ENCODE data around the gene TMEM14C.

Gene TMEM14C

DNA sequence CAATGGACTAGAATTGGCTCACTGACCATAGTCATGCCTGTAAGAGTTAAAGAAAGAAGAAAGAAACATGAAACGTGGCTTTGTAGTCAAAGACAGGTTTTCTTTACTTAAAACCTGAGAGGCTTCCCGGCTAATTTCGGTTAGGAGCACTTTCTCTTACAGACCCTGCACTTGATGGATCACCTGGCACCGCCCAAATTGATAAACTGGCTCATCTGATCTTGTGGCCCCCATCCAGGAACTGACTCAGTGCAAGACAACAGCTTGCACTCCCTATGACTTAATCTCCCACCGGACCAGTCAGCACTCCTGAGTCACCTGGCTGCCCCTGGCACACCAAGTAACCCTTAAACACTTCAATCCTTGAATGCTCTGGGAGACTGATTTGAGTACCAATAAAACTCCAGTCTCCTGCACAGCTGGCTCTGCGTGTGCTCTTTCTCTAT, 37.0 kb downstream of the TMEM14C start:
- no peak for TF ChIP-seq POLR2A (IDR thresholded peaks at IDR 0.05; ENCODE audit: low read length)
- TF ChIP-seq GATA1 (IDR thresholded peaks at IDR 0.05; ENCODE audit: low read depth, low read length), result no peak
- DNase-seq, result peak; percentile 16 to 52

DNA sequence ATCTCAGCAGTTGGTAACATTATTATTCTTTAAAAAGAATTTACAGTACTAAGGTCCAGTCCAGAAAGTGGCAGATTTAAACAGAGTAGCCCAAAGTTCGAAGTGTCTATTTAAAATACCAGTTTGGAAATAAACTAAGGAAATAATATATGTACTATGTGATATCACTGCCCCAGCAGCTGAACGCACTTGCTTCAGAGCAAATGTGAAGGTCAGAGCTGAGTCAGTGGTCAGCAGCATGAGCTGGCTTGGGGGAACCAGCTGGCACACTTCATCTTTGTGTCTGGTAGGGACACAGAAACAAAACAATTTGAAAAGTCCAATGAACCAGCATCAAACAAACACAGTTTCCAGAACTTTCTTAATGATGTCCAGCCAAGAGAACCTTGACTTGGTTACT, 40.1 kb downstream of the TMEM14C start:
- TF ChIP-seq GATA1 (IDR thresholded peaks at IDR 0.05; ENCODE audit: low read depth, low read length) (no peak), POLR2A (IDR thresholded peaks at IDR 0.05; ENCODE audit: low read length) (no peak)
- DNase-seq, result no peak

DNA sequence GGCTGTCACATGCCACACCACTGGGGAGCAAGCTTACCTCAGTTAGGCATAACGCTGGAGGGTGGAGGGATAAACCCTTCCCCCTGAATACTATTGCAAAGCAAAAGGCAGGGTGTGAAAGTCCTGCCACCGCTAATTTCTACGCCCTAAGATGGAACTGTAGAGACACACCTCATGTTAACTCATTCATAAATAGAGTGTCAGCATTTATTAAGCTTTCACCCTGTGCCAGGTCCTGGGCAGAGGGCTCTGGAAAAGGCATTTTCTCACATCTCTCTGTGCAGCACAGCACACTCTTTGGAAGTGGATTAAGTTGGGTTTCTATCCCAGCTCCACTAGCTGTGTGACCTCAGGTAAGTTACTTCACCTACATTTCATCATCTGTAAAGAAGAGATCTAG, 46.5 kb downstream of the TMEM14C start:
- DNase-seq, result no peak
- no peak for TF ChIP-seq POLR2A (IDR thresholded peaks at IDR 0.05; ENCODE audit: low read length)

DNA sequence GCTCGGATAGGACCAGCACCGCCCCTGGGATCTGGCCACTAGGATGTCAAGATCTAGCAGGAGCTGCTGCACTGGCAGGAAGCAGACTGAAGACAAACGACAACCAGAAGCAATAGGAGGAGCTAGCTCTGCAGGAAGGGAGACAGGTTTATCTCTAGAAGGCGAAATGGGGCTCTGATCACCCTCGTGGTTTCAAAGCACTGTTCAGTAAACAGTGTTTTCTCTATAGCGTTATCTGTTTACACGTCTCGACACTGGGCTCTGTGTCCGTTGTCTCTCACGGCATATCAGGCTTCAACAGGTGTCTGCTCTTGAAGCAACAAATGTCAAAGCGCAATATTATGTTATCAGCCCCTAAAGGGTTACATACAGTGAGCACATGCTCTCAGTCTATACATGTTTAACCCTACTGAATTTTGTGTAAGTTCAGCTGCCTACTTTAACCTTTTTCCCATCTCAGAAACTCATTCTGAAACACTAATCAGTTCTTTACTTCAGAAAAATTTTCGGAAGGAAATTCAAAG, 48.6 kb downstream of the TMEM14C start:
- peak; percentile 76 to 95 for DNase-seq
- no peak for TF ChIP-seq GATA1 (IDR thresholded peaks at IDR 0.05; ENCODE audit: low read depth, low read length)
- no peak for TF ChIP-seq POLR2A (IDR thresholded peaks at IDR 0.05; ENCODE audit: low read length)

DNA sequence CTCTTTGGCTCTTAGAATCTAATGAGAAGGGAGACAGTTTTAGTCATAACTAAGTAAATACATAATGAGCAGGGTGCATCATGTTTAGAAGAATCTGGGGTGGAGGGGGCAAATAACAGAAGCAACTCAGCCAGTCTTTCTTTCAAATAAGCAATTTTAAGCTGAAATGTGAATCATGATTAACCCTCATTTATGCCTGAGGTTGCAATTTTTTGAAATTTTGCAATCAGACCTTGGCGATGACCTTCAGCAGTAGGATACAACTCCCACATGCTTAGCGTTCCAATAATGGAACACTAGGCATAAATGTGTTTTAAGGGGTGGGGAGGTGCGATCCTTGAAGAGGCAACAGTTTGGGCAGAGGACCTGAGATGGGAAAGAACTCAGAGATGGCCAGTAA, 55.4 kb downstream of the TMEM14C start:
- DNase-seq, result no peak
- no peak for TF ChIP-seq GATA1 (IDR thresholded peaks at IDR 0.05; ENCODE audit: low read depth, low read length)
- no peak for TF ChIP-seq POLR2A (IDR thresholded peaks at IDR 0.05; ENCODE audit: low read length)

DNA sequence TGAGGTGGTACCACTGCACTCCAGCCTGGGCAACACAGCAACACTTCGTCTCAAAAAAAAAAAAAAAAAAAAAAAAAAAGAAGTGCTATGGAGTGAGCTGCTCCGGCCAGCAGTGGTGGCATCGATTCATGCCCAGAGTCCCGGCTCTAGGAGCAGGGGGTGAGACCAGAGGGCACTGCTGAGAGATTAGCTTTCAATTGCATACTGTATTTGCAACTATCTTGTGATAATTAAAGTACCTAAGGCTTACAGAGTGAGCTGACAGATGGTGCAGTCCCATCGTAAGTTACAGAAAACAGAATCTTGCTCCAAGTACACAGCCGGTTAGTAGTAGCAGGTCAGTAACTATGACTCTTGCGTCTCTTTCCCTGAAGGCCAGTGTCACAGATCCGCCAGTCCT, 56.2 kb downstream of the TMEM14C start:
- DNase-seq, result no peak
- no peak for TF ChIP-seq GATA1 (IDR thresholded peaks at IDR 0.05; ENCODE audit: low read depth, low read length)
- TF ChIP-seq POLR2A (IDR thresholded peaks at IDR 0.05; ENCODE audit: low read length), result no peak

All from erythroblast (primary cell).